AG04450 (cell line): ENCODE measurements around the gene ERO1B. TPM values are rescaled to one million over a fixed set of nuclear protein-coding genes. Genes with fewer than 3 reads are reported as not detected.
"Not testable (repeated sequence)": the region's sequence is repeated elsewhere in the genome, so short reads cannot be mapped to it uniquely, and the experiment has no call there.

Experiments
- CTCF ChIA-PET: fragments of 300-600, 350-600 bp; formaldehyde crosslinking; extraction: SDS; loops from one replicate; lab custom pipeline; 2022; ENCODE audit warnings: antibody characterized with exemption, inconsistent platforms; lab: Charles Lee
- POLR2A ChIA-PET: fragments of 350-600 bp; formaldehyde crosslinking; extraction: SDS; loops from one replicate; lab custom pipeline; 2021; ENCODE audit warnings: antibody characterized with exemption, inconsistent platforms; lab: Yijun Ruan, JAX
- DNase-seq: peaks from one replicate; pipeline ENCODE4 v3.0.0-alpha.2; 2011; ENCODE audit warnings: low read depth, low spot score
- H3K27ac ChIP-seq: one replicate; pipeline ENCODE4 v1.5.1; 2012; ENCODE audit warnings: low read depth, low read length, control low read depth
- H3K27me3 ChIP-seq: one replicate; pipeline ENCODE4 v1.6.0; 2012; ENCODE audit warnings: low read length; ENCODE audit not compliant: control insufficient read depth, insufficient read depth
- H3K4me3 ChIP-seq: 2 replicates; pipeline ENCODE4 v1.5.1; 2011; ENCODE audit warnings: mild to moderate bottlenecking, low read depth, low read length, control low read depth
- H3K9me3 ChIP-seq: 2 replicates; pipeline ENCODE4 v1.5.1; 2012; ENCODE audit warnings: low read length; ENCODE audit not compliant: control insufficient read depth, insufficient read depth
- CTCF ChIP-seq: IDR thresholded peaks from 2 replicates; pipeline ENCODE4 v1.5.1; 2011; ENCODE audit warnings: low read depth, low read length, control low read depth, inconsistent platforms
- polyA plus RNA-seq: library from polyadenylated mRNA; depleted of rRNA; stranded (reverse); fragments of >200 nt; gene quantifications from 2 replicates; pipeline ENCODE4 v1.2.3, GENCODE V29; 2011

Gene ERO1B
- polyA plus RNA-seq, 1 experiment: 2.2 TPM

GRCh38 chr1:236200925-236201324 is 80.8 kb downstream of the ERO1B start:
- H3K4me3 ChIP-seq: no peak overlapping the region
- H3K9me3 ChIP-seq: peaks cover 8% of the 10 kb centered on the region
- no peak for DNase-seq
- TF ChIP-seq CTCF: no peak
- POLR2A ChIA-PET: no interaction called here
- CTCF ChIA-PET: interaction anchor here (0.6 kb wide), 1 partner anchor 1038 kb away, joined by 5 read pairs; no protein-coding TSS in a partner anchor
- H3K27me3 ChIP-seq: no peaks in the 10 kb centered on the region
- H3K27ac ChIP-seq: no peak overlapping the region

DNA sequence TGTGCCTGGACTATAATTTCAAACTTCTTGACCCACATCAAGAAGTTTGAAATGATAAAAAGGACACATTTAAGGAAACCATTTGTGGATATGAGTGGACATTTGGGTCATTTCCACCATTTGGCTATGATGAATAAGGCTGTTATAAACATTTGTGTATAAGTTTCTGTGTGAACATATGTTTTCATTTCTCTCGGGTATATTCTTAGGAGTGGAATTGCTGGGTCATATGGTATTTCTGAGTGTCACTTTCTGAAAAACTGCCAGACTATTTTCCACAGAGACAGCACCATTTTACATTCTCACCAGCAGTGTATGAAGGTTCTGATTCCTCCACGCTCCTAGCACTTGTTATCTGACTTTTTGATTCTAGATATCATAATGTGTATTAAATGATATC is 88.6 kb downstream of the ERO1B start:
- DNase-seq: no peak
- ChIA-PET POLR2A (no interaction called here), CTCF (no interaction called here)

DNA sequence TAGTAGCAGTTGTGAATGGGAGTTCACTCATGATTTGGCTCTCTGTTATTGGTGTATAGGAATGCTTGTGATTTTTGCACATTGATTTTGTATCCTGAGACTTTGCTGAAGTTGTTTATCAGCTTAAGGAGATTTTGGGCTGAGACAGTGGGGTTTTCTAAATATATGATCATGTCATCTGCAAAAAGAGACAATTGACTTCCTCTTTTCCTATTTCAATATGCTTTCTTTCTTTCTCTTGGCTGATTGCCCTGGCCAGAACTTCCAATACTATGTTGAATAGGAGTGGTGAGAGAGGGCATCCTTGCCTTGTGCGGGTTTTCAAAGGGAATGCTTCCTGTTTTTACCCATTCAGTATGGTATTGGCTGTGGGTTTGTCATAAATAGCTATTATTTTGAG is 93.7 kb downstream of the ERO1B start:
- POLR2A ChIA-PET, H3K4me3 ChIP-seq, DNase-seq, H3K9me3 ChIP-seq, H3K27me3 ChIP-seq, CTCF ChIA-PET, H3K27ac ChIP-seq: not testable (repeated sequence)

More for the DNA sequence above, 88.6 kb downstream of the ERO1B start:
- Histone ChIP-seq H3K27me3 (no peaks in the 10 kb centered on the region), H3K4me3 (no peak overlapping the region), H3K9me3 (no peaks in the 10 kb centered on the region), H3K27ac (no peak overlapping the region)
- TF ChIP-seq CTCF: no peak

- DNase-seq, CTCF ChIA-PET, H3K27me3 ChIP-seq, H3K9me3 ChIP-seq, POLR2A ChIA-PET, H3K27ac ChIP-seq, H3K4me3 ChIP-seq: not testable (repeated sequence)
These were observed 95.3 kb downstream of the ERO1B start for GRCh38 chr1:236186471-236186870.

DNA sequence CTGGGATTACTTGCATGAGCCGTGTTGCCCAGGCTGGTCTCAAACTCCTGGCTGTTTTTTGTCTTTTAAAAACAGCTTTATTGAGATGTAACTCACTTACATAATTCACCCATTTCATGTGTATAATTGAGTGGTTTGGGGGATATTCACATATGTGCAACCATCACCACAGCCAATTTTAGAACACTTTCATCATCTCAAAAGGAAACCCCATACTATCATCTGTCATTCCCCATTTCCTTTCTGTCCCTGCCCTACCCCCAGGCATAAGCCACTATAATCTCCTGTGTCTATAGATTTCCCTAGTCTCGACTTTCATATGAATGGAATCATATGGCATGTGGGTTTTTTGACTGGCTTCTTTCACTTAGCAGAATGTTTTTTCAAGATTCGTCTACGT is 96.1 kb downstream of the ERO1B start:
- CTCF ChIA-PET: no interaction called here

DNA sequence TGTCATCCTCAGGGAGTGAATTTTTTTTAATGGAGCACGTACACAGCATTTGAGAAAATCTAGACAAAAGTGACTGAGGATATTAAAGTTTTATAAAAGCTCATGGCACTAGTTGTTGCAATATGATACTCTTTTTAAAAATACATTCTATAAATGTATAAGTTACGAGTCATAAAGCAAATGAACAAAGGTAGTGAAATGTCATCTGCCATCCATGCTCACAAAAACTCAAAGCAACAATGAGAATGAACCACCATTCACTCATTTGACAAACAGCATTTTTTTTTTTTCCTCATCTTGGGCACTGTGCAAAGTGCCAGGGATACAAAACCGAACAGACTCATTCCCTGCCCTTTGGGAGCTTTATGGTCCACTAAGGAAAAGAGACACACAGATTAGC is 100.7 kb downstream of the ERO1B start:
- Histone ChIP-seq H3K9me3 (no peaks in the 10 kb centered on the region), H3K27ac (no peak overlapping the region), H3K27me3 (no peaks in the 10 kb centered on the region), H3K4me3 (no peak overlapping the region)
- no peak for TF ChIP-seq CTCF
- no peak for DNase-seq
- ChIA-PET CTCF (no interaction called here), POLR2A (no interaction called here)

More for the DNA sequence above, 96.1 kb downstream of the ERO1B start:
- no peak for TF ChIP-seq CTCF
- H3K27ac ChIP-seq: no peak overlapping the region
- H3K9me3 ChIP-seq: no peaks in the 10 kb centered on the region
- no peak overlapping the region for H3K4me3 ChIP-seq
- no peak for DNase-seq
- no peaks in the 10 kb centered on the region for H3K27me3 ChIP-seq
- POLR2A ChIA-PET: no interaction called here
